Endothelial cell of umbilical vein (primary cell): ENCODE data around the gene MS4A6E. TPM values are rescaled to one million over a fixed set of nuclear protein-coding genes. Genes with fewer than 3 reads are reported as not detected.
A peak's percentile ranks its signal among the peaks of the same experiment; 100 is the strongest.

Experiments used
- BruUV-seq: library from RNA; stranded (reverse); fragments of 400-500 nt; replicated peaks from 2 replicates; lab custom pipeline; 2021; lab: Mats Ljungman, UMichigan
- CTCF ChIA-PET: fragments of 300-600, 350-600 bp; sonication (Branson Sonifier 250); formaldehyde crosslinking; loops from one replicate; lab custom pipeline; 2021; ENCODE audit warnings: antibody characterized with exemption, inconsistent platforms; lab: Charles Lee
- POLR2A ChIA-PET: fragments of 300-600, 350-600 bp; sonication (Branson Sonifier 250); formaldehyde crosslinking; loops from one replicate; lab custom pipeline; 2021; ENCODE audit warnings: antibody characterized with exemption, inconsistent platforms; lab: Charles Lee
- DNase-seq: peaks from one replicate; pipeline ENCODE4 v3.0.0-alpha.2; 2011; ENCODE audit warnings: low read depth, low spot score
- FAIRE-seq: peaks from 2 replicates; lab custom pipeline; 2011; peaks lifted over from hg19 to GRCh38; lab: Jason Lieb, UNC
- H2AFZ ChIP-seq: 2 replicates; pipeline ENCODE4 v1.6.0; 2012; ENCODE audit warnings: low read depth, low read length, control low read depth, inconsistent platforms
- H3K27ac ChIP-seq: 2 replicates; pipeline ENCODE4 v1.5.1; 2011; ENCODE audit warnings: low read depth, mild to moderate bottlenecking, control low read depth, low read length, moderate library complexity; ENCODE audit not compliant: insufficient read depth
- H3K27me3 ChIP-seq, 2 experiments: 2 replicates each; pipeline versions ENCODE4 v1.6.0 to v1.6.1; 2011; ENCODE audit warnings: low read length in 2 of 2, mixed read lengths in 1 of 2; ENCODE audit not compliant: control insufficient read depth in 2 of 2, insufficient read depth in 2 of 2
- H3K36me3 ChIP-seq, 2 experiments: 2 replicates in 1 of 2; 3 replicates in 1 of 2; pipeline ENCODE4 v1.5.1; 2011; ENCODE audit warnings: low read length in 2 of 2, mild to moderate bottlenecking in 1 of 2, moderate library complexity in 1 of 2; ENCODE audit not compliant: control insufficient read depth in 2 of 2, insufficient read depth in 2 of 2; ENCODE audit errors: extremely low read depth in 1 of 2
- H3K4me1 ChIP-seq: 3 replicates; pipeline ENCODE4 v1.5.1; 2011; ENCODE audit warnings: mild to moderate bottlenecking, low read length; ENCODE audit not compliant: control insufficient read depth, insufficient read depth; ENCODE audit errors: extremely low read depth
- H3K4me2 ChIP-seq: 2 replicates; pipeline ENCODE4 v1.6.1; 2011; ENCODE audit warnings: low read length, control low read depth, mixed read lengths; ENCODE audit not compliant: insufficient read depth
- H3K4me3 ChIP-seq, 3 experiments: fragments of 200-600 bp in 1 of 3; sonication (generic), shearing (Covaris generic) in 1 of 3; replicated peaks in 1 of 3; 2 replicates each; pipeline ENCODE4 v1.5.1; 2011 to 2016; ENCODE audit warnings: control low read depth in 3 of 3, low read length in 3 of 3, mild to moderate bottlenecking in 2 of 3, inconsistent platforms in 1 of 3, low read depth in 1 of 3, moderate library complexity in 1 of 3; ENCODE audit not compliant: insufficient read depth in 1 of 3
- H3K79me2 ChIP-seq: 2 replicates; pipeline ENCODE4 v1.6.0; 2012; ENCODE audit warnings: low read length, inconsistent platforms; ENCODE audit not compliant: control insufficient read depth, insufficient read depth
- H3K9ac ChIP-seq: replicated peaks from 2 replicates; pipeline ENCODE3; 2011; ENCODE audit warnings: low read length, control low read depth; ENCODE audit not compliant: insufficient read depth; ENCODE audit errors: extremely low read depth
- H3K9me1 ChIP-seq: replicated peaks from 3 replicates; pipeline ENCODE4 v1.6.0; 2011; ENCODE audit warnings: mild to moderate bottlenecking, low read length; ENCODE audit not compliant: control insufficient read depth, insufficient read depth; ENCODE audit errors: extremely low read depth
- H3K9me3 ChIP-seq: replicated peaks from 2 replicates; pipeline ENCODE4 v1.5.1; 2012; ENCODE audit warnings: low read length, inconsistent platforms; ENCODE audit not compliant: control insufficient read depth, insufficient read depth
- H4K20me1 ChIP-seq: replicated peaks from 2 replicates; pipeline ENCODE3; 2011; ENCODE audit warnings: mild to moderate bottlenecking, low read length; ENCODE audit not compliant: control insufficient read depth, insufficient read depth; ENCODE audit errors: extremely low read depth
- CTCF ChIP-seq, 2 donors: IDR thresholded peaks; 1 replicate in 1 of 2; 2 replicates in 1 of 2; pipeline ENCODE4 v1.5.1; 2011; ENCODE audit warnings: low read length in 2 of 2, mild to moderate bottlenecking in 2 of 2, moderate library complexity in 2 of 2, control low read depth in 1 of 2, inconsistent platforms in 1 of 2, low read depth in 1 of 2; ENCODE audit not compliant: insufficient read depth in 1 of 2; ENCODE audit errors: extremely low read depth in 1 of 2
- EZH2 ChIP-seq: IDR thresholded peaks from 2 replicates; pipeline ENCODE4 v1.6.1; 2012; ENCODE audit warnings: borderline replicate concordance, low read depth, mild to moderate bottlenecking, moderate library complexity, low read length, inconsistent platforms; ENCODE audit not compliant: severe bottlenecking
- FOS ChIP-seq: IDR thresholded peaks from 2 replicates; pipeline ENCODE4 v1.6.1; 2011; ENCODE audit warnings: mild to moderate bottlenecking, low read length, moderate library complexity, borderline replicate concordance; ENCODE audit not compliant: insufficient read depth
- GATA2 ChIP-seq: IDR thresholded peaks from 2 replicates; pipeline ENCODE4 v1.7.0; 2011; ENCODE audit warnings: low read depth, mild to moderate bottlenecking, moderate library complexity, mixed read lengths, low read length; ENCODE audit not compliant: insufficient read length, insufficient read depth
- JUN ChIP-seq: IDR thresholded peaks from 2 replicates; pipeline ENCODE4 v1.6.1; 2011; ENCODE audit warnings: borderline replicate concordance, low read depth; ENCODE audit not compliant: insufficient read length, insufficient read depth
- MAX ChIP-seq: IDR thresholded peaks from 2 replicates; pipeline ENCODE4 v1.6.1; 2011; ENCODE audit not compliant: insufficient read depth, insufficient read length
- MYC ChIP-seq: IDR thresholded peaks from one replicate; pipeline ENCODE4 v1.6.1; 2011; ENCODE audit warnings: mild to moderate bottlenecking, low read depth, low read length
- POLR2A ChIP-seq: IDR thresholded peaks from 2 replicates; pipeline ENCODE4 v1.6.1; 2012; ENCODE audit warnings: low read depth, mild to moderate bottlenecking, control low read depth, low read length
- POLR2AphosphoS5 ChIP-seq: IDR thresholded peaks from 2 replicates; pipeline ENCODE4 v1.6.1; 2012; ENCODE audit warnings: low read depth, mild to moderate bottlenecking, control low read depth, low read length, moderate library complexity; ENCODE audit not compliant: insufficient read depth
- dilution Hi-C: fragments of 300-500 bp; cut with MboI; formaldehyde crosslinking; loops from one replicate; pipeline ENCODE4 v1.15.0; 2019; ENCODE audit warnings: low sequenced_read_pairs; ENCODE audit not compliant: extremely low pct_ligation_motif_present
- intact Hi-C: fragments of 100-400 bp; cut with micrococcal nuclease; formaldehyde crosslinking; loops from one replicate; pipeline ENCODE4 v1.10.0; 2022
- polyA plus RNA-seq, 4 experiments: library from polyadenylated mRNA; depleted of rRNA in 3 of 4; stranded (reverse) in 3 of 4; unstranded in 1 of 4; fragments of >200 nt; gene quantifications; 2 replicates each; pipeline versions ENCODE4 v1.2.1 to v1.2.3, GENCODE V29; 2011 to 2012; ENCODE audit warnings: missing spikeins in 1 of 4
- total RNA-seq: library from RNA; stranded (reverse); gene quantifications from 2 replicates; pipeline ENCODE4 v1.2.3, GENCODE V29; 2021

Gene MS4A6E
- total and polyA plus RNA-seq, 2 donors (not counting 3 experiments of a cell fraction or from before 2014, with no cell fraction given), result not detected

- DNase-seq (peak; percentile 72), FAIRE-seq (peak; percentile 89)
- no TSS peak for BruUV-seq
- no peaks in the 10 kb centered on the region for H3K79me2 ChIP-seq
- H3K4me3 ChIP-seq, result no peak overlapping the region
- peak overlapping the region; percentile 43 for H3K4me2 ChIP-seq
- peaks cover 3 to 6% of the 10 kb centered on the region in 2 experiments for H3K27me3 ChIP-seq
- H3K4me1 ChIP-seq, result peaks cover 16% of the 10 kb centered on the region
- H4K20me1 ChIP-seq, result no peaks in the 10 kb centered on the region
- POLR2A ChIA-PET, result no interaction called here
- H2AFZ ChIP-seq, result peak overlapping the region; percentile 61
- dilution Hi-C loops, result no loop called here
- no peaks in the 10 kb centered on the region for H3K9me3 ChIP-seq
- intact Hi-C loops, result loop anchor here (2.0 kb wide), 1 partner anchor 202 kb away; no protein-coding TSS in a partner anchor
- CTCF ChIA-PET, result interaction anchor here (0.8 to 3.4 kb wide), 7 partner anchors 8 to 248 kb away, joined by 3 to 25 read pairs (median 6); no protein-coding TSS in a partner anchor
- no peaks in the 10 kb centered on the region for H3K36me3 ChIP-seq
- no peak for TF ChIP-seq POLR2A
- no peak for TF ChIP-seq GATA2
- TF ChIP-seq EZH2, result no peak
- no peak for TF ChIP-seq MYC
- peak; percentile 29 for TF ChIP-seq POLR2AphosphoS5
- no peak for TF ChIP-seq FOS
- no peak for TF ChIP-seq MAX
- TF ChIP-seq CTCF (IDR thresholded peaks at IDR 0.05; ENCODE audit: extremely low read depth in 1 of 2, insufficient read depth in 1 of 2, low read depth in 1 of 2, low read length in 2 of 2), result no peak
- peak; percentile 65 for TF ChIP-seq JUN
- no peak overlapping the region for H3K9ac ChIP-seq
- peak overlapping the region; percentile 35 for H3K27ac ChIP-seq
- no peaks in the 10 kb centered on the region for H3K9me1 ChIP-seq
Observed at GRCh38 chr11:60370811-60371298, 43.8 kb downstream of the MS4A6E start.
